ENCODE results near the gene PYGB.
"Not testable (repeated sequence)": the region's sequence is repeated elsewhere in the genome, so short reads cannot be mapped to it uniquely, and the experiment has no call there.

Gene PYGB

GRCh38 chr20:25316506-25317190 is 68.8 kb downstream of the PYGB start:
- no peak for DNase-seq

DNA sequence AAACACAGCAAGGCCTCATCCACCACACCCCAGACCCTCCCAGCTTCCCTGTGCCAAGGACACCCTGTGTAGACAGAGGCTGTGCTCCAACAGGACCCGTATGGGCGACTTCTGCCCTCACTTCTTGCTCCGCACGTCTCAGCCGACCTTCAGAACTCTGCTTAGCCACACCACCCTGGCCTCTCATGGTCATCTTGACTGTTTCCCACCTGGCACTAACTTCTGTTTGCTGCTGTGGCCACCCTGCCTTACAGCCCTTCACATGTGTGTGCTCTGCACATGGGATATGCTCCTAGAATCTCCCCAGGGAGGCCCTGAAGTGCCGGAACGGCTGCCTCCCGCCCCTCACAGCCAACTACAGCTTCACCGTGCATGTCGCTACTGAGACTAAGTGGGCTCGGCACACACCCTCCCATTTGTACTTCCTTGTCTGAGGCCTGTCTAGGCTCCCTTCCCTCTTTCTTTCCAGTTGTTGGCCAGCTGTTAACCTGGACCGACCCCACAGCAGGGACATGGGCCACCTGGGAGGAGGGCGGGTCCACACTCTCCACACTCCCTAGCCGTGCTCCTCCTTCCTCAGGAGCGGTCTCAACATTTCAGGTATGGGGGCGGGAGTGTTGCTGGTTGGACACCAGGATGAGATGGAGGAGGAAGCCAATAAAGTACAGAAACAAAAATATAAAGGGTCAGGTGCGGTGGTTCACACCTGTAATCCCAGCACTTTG is 69.6 kb downstream of the PYGB start:
- no peak for DNase-seq

DNA sequence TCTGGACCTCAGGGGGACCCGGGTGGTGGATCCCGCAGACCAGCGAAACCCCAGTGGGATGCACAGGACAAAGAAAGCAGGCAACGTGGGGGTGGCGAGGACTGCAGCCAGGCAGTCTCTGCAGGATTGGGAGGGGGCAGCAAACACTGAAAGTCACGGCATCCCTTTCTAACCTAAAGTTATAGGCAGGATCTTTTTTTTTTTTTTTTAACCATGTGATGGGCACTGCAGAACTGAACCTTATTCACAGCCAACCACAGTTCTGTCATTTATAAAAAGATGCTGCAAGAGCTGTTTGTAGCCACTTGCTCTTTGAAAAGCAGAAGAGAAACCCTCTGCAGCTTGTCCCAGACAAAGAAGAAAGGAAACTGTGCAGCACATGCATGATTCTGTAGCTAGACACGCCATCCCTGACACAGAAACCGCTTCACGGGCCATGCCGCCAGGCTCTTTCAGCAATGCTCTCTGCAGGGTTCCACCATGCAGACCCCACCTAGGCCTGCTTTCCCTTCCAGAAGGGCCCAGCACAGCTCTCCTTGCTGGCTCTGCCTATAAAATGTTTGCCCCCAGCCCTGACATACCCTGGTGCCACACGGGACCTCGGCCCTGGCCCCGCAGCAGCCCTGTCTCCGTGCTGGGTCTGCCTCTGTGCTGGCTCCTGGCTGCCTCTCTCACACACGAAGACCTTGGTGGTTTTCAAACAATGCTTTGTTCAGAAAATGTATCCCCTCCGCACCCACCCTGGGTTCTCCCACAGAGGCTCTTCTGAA is 70.8 kb downstream of the PYGB start:
- no peak for DNase-seq

GRCh38 chr20:25319241-25320034 is 71.6 kb downstream of the PYGB start:
- no peak for DNase-seq

DNA sequence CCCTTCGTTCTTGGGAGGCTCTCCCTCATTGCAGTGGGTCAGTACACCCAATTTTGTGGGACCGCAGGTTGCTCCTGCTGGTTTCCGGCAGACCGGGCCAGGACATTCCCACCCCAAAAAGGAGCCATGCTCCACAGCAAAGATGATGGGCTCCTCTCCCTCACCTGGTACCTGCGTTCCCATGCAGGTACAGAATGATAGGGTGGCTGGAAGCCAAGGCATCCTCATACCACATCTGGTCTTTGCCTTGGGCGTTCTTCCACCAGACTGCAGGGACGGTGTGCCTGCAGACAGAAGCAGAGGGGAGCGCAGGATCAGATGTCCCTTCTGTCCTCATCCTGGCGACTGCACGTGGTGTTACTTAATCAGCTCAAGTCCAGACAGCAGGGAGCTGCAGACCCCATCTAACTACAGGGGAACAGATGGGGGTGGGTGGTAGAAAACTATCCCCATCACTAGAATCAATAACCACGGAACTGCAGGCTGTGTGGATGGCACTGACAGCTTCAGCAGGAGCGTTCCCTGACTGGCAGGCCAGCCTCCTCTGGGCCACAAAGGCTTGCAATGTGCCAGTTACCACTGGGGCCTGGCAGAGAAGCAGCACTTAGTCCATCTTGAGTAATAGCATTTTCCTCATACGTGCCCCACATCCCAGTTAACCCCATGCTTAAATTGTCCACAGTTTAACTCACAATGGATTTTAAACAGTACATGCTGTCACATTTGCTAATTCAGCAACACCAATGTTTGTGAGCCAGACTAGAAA is 72.3 kb downstream of the PYGB start:
- no peak for DNase-seq

- DNase-seq = no peak
Measured at GRCh38 chr20:25321262-25321831, 73.5 kb downstream of the PYGB start.

GRCh38 chr20:25321991-25322390 is 74.1 kb downstream of the PYGB start:
- DNase-seq = no peak

DNA sequence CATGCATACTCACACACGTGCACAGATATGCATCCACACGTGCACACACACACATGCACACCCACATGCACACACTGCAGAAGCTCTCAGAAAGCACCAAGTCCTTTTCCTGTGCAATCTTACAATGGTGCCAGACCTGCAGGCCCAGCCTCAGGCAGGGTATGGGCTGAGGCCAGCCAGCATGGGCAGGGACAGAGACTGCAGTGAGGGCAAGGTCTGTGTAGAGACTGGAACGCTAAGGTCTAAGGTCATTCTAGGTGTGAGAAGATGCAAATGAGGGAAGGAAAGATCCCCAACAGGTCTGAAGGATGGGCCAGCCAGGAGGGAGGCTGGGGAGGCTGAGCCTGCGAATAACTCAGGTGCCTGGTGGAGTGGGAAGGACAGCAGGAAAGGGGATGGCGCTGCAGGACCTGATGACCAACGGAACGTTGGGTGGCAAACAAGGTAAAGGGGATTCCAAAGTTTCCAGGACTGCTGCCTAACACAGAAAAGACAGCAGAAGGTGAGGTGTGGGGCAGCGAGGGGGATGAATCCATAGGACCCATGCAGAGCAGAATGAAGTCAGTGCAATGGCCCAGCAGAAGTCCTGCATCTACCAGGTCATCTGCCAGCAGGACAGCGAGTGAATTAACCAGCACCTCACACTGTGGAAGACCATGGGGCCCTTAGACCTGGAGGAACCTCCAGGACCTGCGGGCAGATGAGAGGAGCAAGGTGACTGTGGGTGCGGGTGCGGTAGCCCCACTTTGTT is 75.8 kb downstream of the PYGB start:
- DNase-seq = no peak

- no peak for DNase-seq
Measured at GRCh38 chr20:25324412-25324811, 76.5 kb downstream of the PYGB start.

DNA sequence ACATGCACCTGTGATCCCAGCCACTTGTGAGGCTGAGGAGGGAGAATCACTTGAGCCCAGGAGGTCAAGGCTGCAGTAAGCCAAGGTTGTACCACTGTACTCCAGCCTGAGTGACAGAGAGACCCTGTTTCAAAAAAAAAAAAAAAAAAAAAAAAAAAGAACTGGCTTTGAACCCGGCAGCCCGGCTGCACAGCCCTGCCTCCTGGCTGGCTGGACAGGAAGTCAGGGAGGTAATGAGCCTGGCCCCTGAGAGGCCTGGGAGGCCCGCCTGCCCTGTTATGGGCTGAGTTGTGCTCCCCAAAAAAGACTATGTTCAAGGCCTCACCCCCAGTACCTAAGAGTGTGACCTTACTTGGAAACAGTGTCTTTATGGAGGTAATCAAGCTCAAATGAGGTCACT is 77.2 kb downstream of the PYGB start:
- DNase-seq = no peak

DNA sequence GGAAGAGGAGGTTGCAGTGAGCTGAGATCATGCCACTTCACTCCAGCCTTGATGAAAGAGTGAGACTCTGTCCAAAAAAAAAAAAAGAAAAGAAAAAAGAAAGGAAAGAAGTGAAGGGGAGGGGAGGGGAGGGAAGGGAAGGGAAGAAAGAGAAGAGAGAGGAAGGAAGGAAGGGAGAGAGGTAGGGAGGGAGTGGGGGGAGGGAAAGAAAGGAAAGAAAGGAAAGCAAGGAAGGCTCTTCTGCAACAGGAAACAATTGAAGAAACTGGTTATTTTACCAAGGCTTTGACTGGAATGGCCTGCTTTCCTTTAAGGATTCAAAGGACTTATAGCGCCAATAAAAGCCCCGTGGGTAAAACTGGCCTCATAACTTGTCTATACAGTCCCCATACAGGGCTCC is 78.1 kb downstream of the PYGB start:
- DNase-seq = no peak

DNA sequence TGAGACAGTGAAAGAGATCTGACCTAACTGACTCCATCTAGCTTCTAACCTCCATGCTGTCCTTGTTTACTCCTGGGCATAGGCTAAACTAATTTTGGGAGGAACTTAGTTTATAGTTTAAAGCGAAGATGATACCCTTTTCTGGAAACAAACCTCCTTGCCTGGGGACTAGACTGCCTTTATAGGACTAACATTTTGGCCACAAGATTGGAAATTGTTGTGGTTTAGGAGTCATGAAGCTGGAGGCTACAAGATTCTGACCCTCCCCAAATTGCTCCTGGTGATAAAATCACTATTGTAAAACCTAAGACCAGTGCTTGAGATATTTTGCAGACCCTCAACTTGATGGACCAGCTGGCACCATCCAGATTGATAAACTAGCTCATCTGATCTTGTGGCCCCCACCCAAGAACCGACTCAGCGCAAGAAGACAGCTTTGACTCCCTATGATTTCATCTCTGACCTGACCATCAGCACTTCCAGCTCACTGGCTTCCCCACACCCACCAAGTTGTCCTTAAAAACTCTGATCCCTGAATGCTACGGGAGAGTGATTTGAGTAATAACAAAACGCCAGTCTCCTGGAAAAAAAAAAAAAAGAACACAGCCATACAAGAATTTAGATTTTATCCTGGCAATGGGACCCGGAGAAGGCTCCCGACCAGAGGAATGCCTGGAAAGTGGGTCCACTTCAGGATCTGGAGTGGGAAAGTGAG is 79.8 kb downstream of the PYGB start:
- no peak for DNase-seq

DNA sequence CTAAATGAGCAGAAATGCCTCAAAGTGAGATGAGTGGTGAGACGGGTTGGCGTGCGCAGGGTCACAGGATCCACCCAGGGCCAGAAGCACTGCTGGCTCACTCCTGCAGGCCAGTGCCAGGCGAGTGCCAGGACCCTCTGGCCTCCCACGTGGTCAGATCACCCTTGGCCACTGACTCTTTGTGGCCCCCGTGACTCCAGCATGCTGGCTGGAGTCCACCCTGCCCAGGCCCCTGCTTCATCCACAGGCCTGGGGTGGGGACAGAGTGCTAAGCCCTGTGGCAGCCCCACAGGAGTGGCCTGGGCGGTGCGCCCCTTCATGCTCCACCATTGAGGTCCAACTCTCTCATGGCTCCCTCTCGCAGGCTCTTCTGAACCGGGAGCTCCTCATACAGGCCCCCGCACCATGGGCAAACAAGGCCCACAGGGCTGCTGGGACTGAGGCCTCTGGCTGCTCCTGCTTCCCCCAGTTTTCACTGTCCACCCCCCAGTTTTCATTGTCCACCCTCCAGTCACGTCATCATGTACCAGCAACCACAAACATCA is 81.1 kb downstream of the PYGB start:
- DNase-seq = no peak

GRCh38 chr20:25334972-25335371 is 87.1 kb downstream of the PYGB start:
- not testable (repeated sequence) for DNase-seq

- no peak for DNase-seq
Measured at GRCh38 chr20:25336561-25337422, 88.9 kb downstream of the PYGB start.

GRCh38 chr20:25338112-25339023 is 90.5 kb downstream of the PYGB start:
- DNase-seq = no peak

- no peak for DNase-seq
Measured at GRCh38 chr20:25339608-25340007, 91.7 kb downstream of the PYGB start.

GRCh38 chr20:25340380-25340779 is 92.5 kb downstream of the PYGB start:
- no peak for DNase-seq

Data from effector CD8-positive, alpha-beta T cell (primary cell).